22Rv1 (cell line): ENCODE results near the gene ZBTB18.
"Not testable (repeated sequence)": the region's sequence is repeated elsewhere in the genome, so short reads cannot be mapped to it uniquely, and the experiment has no call there.

Source experiments
- H3K27ac ChIP-seq: fragments of 450-650 bp; 2 replicates; pipeline ENCODE4 v1.5.1; 2017
- CTCF ChIP-seq: fragments of 450-650 bp; IDR thresholded peaks from 2 replicates; pipeline ENCODE4 v1.5.1; 2017; ENCODE audit warnings: mild to moderate bottlenecking
- ZFX ChIP-seq: fragments of 450-650 bp; IDR thresholded peaks from 2 replicates; pipeline ENCODE4 v1.6.1; 2017; ENCODE audit warnings: antibody characterized with exemption, borderline replicate concordance

The ZBTB18 gene

GRCh38 chr1:244011786-244012185, 39.3 kb upstream of the ZBTB18 start:
- TF ChIP-seq CTCF (no peak), ZFX (no peak)

DNA sequence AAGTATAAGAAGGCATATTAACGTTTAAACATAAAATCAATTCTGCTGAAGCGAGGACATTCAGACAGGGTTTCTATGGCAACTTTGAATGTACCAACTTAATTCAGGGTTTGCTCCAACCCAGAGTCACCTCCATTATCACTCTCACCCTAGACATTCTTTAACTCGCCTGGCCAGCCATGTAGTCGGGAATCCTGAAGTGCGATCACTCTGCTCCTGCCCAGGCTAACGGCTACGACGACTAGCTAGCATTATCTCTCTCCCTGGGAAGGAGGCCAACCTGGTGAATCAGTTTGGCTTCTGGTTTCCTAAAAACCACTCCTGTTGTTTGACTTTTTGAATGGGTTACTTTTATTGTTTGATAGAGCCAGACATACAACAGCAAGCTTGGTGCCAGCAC, 38.9 kb upstream of the ZBTB18 start:
- TF ChIP-seq CTCF = no peak
- no peak for TF ChIP-seq ZFX
- H3K27ac ChIP-seq = no peak overlapping the region

More at GRCh38 chr1:244011786-244012185, 39.3 kb upstream of the ZBTB18 start:
- no peak overlapping the region for H3K27ac ChIP-seq

- no peak for TF ChIP-seq ZFX
- no peak for TF ChIP-seq CTCF
- no peak overlapping the region for H3K27ac ChIP-seq
Measured at GRCh38 chr1:244013100-244013499, 38.0 kb upstream of the ZBTB18 start.

DNA sequence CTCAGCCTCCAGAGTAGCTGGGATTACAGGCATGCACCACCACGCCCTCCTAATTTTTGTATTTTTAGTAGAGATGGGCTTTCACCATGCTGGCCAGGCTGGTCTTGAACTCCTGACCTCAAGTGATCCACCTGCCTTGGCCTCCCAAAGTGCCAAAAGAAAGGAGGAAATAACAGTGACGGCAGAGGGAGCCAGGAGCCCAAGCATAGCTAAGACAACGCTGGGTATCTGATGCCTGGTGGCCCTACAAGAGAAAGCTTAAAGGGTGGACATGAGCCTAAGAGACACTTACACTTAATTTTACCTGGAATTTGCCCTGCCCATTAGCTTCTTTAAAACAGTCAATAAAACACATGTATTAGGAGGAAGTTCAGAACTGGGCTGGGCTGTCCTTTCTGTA, 36.2 kb upstream of the ZBTB18 start:
- H3K27ac ChIP-seq = not testable (repeated sequence)

GRCh38 chr1:244019982-244020485, 31.0 kb upstream of the ZBTB18 start:
- TF ChIP-seq CTCF = no peak
- no peak for TF ChIP-seq ZFX

GRCh38 chr1:244021427-244021826, 29.7 kb upstream of the ZBTB18 start:
- TF ChIP-seq CTCF (no peak), ZFX (no peak)
- no peak overlapping the region for H3K27ac ChIP-seq

More at GRCh38 chr1:244019982-244020485, 31.0 kb upstream of the ZBTB18 start:
- no peak overlapping the region for H3K27ac ChIP-seq

DNA sequence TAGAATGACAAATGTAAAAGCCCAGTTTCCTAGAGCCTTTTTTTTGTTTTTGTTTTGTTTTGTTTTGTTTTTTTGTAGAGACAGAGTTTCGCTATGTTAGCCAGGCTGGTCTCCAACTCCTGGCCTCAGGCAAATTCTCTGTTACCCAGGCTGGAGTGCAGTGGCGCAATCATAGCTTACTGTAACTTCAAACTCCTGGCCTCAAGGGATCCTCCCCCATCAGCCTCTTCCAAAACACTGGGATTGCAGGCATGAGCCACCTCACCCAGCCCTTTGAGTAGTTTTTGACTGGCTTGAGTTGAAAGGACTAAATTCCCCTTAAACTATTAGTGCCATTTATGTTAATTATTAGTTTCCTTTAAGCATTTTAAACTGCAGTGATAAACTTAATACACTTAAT, 28.8 kb upstream of the ZBTB18 start:
- H3K27ac ChIP-seq = no peak overlapping the region
- TF ChIP-seq ZFX = no peak
- TF ChIP-seq CTCF = no peak

- no peak overlapping the region for H3K27ac ChIP-seq
- TF ChIP-seq CTCF (no peak), ZFX (no peak)
Measured at GRCh38 chr1:244022864-244023440, 28.1 kb upstream of the ZBTB18 start.
